ENCODE measurements around the gene FAM13A. TPM values are rescaled to one million over a fixed set of nuclear protein-coding genes. Genes with fewer than 3 reads are reported as not detected.

Gene FAM13A
- polyA plus RNA-seq, 1 of the 3 experiments (the other 2 are of a cell fraction): 0.67 TPM

DNA sequence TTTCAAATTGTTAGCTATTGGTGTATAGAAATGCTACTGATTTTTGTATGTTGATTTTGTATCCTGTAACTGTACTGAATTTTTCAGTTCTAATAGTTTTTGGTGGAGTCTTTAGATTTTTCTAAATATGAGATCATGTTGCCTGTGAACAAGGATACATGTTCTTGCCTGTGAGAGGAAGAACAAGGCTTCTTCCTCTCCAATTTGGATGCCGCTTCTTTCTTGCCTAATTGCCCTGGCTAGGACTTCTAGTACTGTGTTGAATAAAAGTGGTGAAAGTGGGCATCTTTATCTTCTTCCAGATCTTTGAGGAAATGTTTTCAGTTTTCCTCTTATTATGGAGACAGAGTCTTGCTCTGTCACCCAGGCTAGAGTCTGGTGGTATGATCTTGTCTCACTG is 343.2 kb downstream of the FAM13A start:
- WGBS (ENCODE audit: low lambda C conversion rate): 95% methylated on average over 1 of the region's 1 CpG
- Histone ChIP-seq H3K79me2 (ENCODE audit: insufficient read depth) (no peaks in the 10 kb centered on the region), H3K9me2 (0 out of 2 replicates have a peak, but pooled peaks cover 3% of the 10 kb centered on the region), H2AFZ (ENCODE audit: low read depth) (no peak overlapping the region), H3F3A (replicated peaks; ENCODE audit: insufficient read depth) (no peaks in the 10 kb centered on the region), H3K27me3 (ENCODE audit: insufficient read depth) (no peaks in the 10 kb centered on the region), H4K20me1 (ENCODE audit: insufficient read depth) (no peaks in the 10 kb centered on the region), H3K4me3 (ENCODE audit: low read depth in 2 of 2, low read length in 1 of 2) (no peak overlapping the region), H3K4me1 (ENCODE audit: control insufficient read depth in 1 of 2, insufficient read depth in 2 of 2, low read depth in 1 of 2, low read length in 1 of 2) (no peaks in the 10 kb centered on the region), H3K9me3 (peaks cover 9% of the 10 kb centered on the region; the same call in 1 of the 2 replicates), H3K27ac (ENCODE audit: low read depth in 2 of 2, low read length in 1 of 2) (no peak overlapping the region), H3K36me3 (replicated peaks in 1 of 2; ENCODE audit: control insufficient read depth in 1 of 2, insufficient read depth in 2 of 2, low read length in 1 of 2) (peaks cover 0 to 49% of the 10 kb centered on the region in 2 experiments), H3K4me2 (no peak overlapping the region), H3K9ac (no peak overlapping the region)
- ChIA-PET CTCF (interaction anchor here (1.6 kb wide), 1 partner anchor 105 kb away, joined by 4 read pairs; no protein-coding TSS in a partner anchor), POLR2A (no interaction called here)
- TF ChIP-seq, protein P1, sequence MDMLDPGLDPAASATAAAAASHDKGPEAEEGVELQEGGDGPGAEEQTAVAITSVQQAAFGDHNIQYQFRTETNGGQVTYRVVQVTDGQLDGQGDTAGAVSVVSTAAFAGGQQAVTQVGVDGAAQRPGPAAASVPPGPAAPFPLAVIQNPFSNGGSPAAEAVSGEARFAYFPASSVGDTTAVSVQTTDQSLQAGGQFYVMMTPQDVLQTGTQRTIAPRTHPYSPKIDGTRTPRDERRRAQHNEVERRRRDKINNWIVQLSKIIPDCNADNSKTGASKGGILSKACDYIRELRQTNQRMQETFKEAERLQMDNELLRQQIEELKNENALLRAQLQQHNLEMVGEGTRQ (IDR thresholded peaks at IDR 0.05; ENCODE audit: borderline replicate concordance, low read depth, low read length): no peak
- TF ChIP-seq, protein P2, sequence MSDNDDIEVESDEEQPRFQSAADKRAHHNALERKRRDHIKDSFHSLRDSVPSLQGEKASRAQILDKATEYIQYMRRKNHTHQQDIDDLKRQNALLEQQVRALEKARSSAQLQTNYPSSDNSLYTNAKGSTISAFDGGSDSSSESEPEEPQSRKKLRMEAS (IDR thresholded peaks at IDR 0.05; ENCODE audit: low read depth): no peak
- TF ChIP-seq ELF1 (IDR thresholded peaks at IDR 0.05) (no peak), RAD21 (IDR thresholded peaks at IDR 0.05; ENCODE audit: low read length) (no peak), TAF1 (IDR thresholded peaks at IDR 0.05; ENCODE audit: borderline replicate concordance, low read depth, low read length) (no peak), TCF12 (IDR thresholded peaks at IDR 0.05) (no peak), RXRA (IDR thresholded peaks at IDR 0.05; ENCODE audit: borderline replicate concordance, low read depth) (no peak), MEF2A (IDR thresholded peaks at IDR 0.05; ENCODE audit: borderline replicate concordance, low read depth) (no peak), SIN3A (IDR thresholded peaks at IDR 0.05; ENCODE audit: borderline replicate concordance, low read depth, low read length) (no peak)
- DNase-seq: no peak

DNA sequence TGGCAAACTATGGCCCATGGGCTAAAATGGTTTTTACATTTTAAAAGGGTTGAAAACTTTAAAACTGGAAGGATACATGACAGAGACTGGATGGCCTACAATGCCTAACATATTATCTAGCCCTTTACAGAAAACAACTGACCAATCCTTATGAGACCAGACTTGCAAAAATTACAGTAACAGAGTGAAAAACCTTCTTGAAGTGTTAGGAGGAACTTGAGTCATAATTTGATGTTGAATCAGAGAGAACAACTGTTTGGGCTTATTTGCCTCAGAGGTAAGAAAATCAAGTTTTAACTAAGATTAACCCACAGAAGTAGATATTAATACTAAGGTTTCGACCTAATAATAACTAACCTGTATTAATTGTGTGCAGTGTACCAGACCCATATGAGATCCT is 347.0 kb downstream of the FAM13A start:
- no peak overlapping the region for H3K27ac ChIP-seq (ENCODE audit: low read depth in 2 of 2, low read length in 1 of 2)
- no peak for DNase-seq
- H3K9me3 ChIP-seq: no peaks in the 10 kb centered on the region
- no peak overlapping the region for H2AFZ ChIP-seq (ENCODE audit: low read depth)
- no peaks in the 10 kb centered on the region for H3K79me2 ChIP-seq (ENCODE audit: insufficient read depth)
- H3K4me2 ChIP-seq: no peak overlapping the region
- ChIA-PET POLR2A (no interaction called here), CTCF (interaction anchor here (2.1 kb wide), 1 partner anchor 313 kb away, joined by 11 read pairs; no protein-coding TSS in a partner anchor)
- no peaks in the 10 kb centered on the region for H4K20me1 ChIP-seq (ENCODE audit: insufficient read depth)
- H3K9ac ChIP-seq: no peak overlapping the region
- 100% methylated on average over 1 of the region's 1 CpG for WGBS (ENCODE audit: low lambda C conversion rate)
- no peaks in the 10 kb centered on the region for H3F3A ChIP-seq (replicated peaks; ENCODE audit: insufficient read depth)
- no peak overlapping the region for H3K4me3 ChIP-seq (ENCODE audit: low read depth in 2 of 2, low read length in 1 of 2)
- TF ChIP-seq GABPA (IDR thresholded peaks at IDR 0.05; ENCODE audit: low read depth): no peak
- TF ChIP-seq RAD21 (IDR thresholded peaks at IDR 0.05; ENCODE audit: low read length): no peak
- TF ChIP-seq TEAD4 (IDR thresholded peaks at IDR 0.05; ENCODE audit: borderline replicate concordance, insufficient read depth): no peak
- TF ChIP-seq, protein P3, sequence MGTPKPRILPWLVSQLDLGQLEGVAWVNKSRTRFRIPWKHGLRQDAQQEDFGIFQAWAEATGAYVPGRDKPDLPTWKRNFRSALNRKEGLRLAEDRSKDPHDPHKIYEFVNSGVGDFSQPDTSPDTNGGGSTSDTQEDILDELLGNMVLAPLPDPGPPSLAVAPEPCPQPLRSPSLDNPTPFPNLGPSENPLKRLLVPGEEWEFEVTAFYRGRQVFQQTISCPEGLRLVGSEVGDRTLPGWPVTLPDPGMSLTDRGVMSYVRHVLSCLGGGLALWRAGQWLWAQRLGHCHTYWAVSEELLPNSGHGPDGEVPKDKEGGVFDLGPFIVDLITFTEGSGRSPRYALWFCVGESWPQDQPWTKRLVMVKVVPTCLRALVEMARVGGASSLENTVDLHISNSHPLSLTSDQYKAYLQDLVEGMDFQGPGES (IDR thresholded peaks at IDR 0.05; ENCODE audit: low read depth, low read length): no peak
- H3K27me3 ChIP-seq (ENCODE audit: insufficient read depth): no peaks in the 10 kb centered on the region
- H3K4me1 ChIP-seq (ENCODE audit: control insufficient read depth in 1 of 2, insufficient read depth in 2 of 2, low read depth in 1 of 2, low read length in 1 of 2): peaks cover 0 to 2% of the 10 kb centered on the region in 2 experiments; a peak in 1 of 4 replicates
- peaks cover 0 to 19% of the 10 kb centered on the region in 2 experiments for H3K36me3 ChIP-seq (replicated peaks in 1 of 2; ENCODE audit: control insufficient read depth in 1 of 2, insufficient read depth in 2 of 2, low read length in 1 of 2)
- H3K9me2 ChIP-seq: 0 out of 2 replicates have a peak, but pooled peaks cover 3% of the 10 kb centered on the region
